ENCODE data around the gene ANKRD34A. TPM values are rescaled to one million over a fixed set of nuclear protein-coding genes. Genes with fewer than 3 reads are reported as not detected.

Gene ANKRD34A
- total and polyA plus RNA-seq, 2 of the 4 experiments (the other 2 are of a cell fraction) = 0.90 to 1.9 TPM

DNA sequence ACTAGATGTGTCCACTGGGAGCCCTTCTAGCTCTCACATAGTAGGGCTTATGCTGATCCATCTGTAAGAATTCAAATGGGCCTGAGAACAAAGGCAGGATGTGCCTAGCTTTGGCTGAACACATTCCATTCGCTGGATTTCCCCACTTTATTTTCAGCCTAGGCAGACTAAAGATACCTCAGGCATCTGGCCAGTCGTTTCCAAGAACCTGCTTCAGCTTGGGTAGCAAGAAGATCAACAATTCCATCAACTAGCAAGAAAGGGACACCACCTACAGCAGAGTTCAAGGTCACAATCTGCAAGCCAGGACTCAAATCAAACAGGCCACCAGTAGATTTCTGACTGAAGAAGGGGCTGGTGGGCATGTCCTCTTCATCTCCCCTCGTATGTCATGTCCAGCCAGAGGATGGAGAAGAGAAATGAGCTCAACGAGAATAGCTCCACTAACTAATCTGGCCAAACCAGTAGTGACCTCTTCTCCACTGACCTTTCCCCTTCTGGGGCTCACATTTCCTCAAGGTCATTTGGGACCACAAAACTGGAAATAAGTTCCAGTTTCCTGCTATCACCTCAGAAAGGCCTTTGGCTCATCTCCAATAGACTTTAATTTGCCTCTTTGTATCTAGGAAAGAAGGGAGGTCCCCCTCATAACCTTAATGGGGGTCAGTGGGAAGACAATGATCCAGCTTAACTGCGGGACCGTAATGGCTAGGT, 17.8 kb upstream of the ANKRD34A start:
- peak overlapping the region; percentile 31; the same call in 1 of the 2 replicates for H3K4ac ChIP-seq (ENCODE audit: low read depth, low read length)
- no peak overlapping the region for H3K9ac ChIP-seq (ENCODE audit: low read depth, low read length)
- CTCF ChIA-PET = no interaction called here
- no peak overlapping the region for H3K23ac ChIP-seq (ENCODE audit: low read depth, low read length)
- H2BK5ac ChIP-seq (ENCODE audit: low read depth, low read length, poor library complexity, severe bottlenecking) = no peak overlapping the region
- 82% methylated on average over 2 of the region's 6 CpGs; no CpG with 5 or more reads in 1 of the 2 experiments for WGBS, 2 experiments (ENCODE audit: extremely low coverage in 2 of 2, insufficient read length in 1 of 2)
- no peaks in the 10 kb centered on the region for H3K27me3 ChIP-seq (ENCODE audit: control insufficient read depth, insufficient read depth, low read length)
- intact Hi-C loops (cut with micrococcal nuclease) (no loop called here), in situ Hi-C loops (cut with MboI; ENCODE audit: low sequenced_read_pairs) (no loop called here), dilution Hi-C loops (cut with HindIII; ENCODE audit: low sequenced_read_pairs, unreplicated experiment) (no loop called here)
- DNase-seq (no peak), ATAC-seq (ENCODE audit: low read depth) (no peak)
- H4K8ac ChIP-seq (ENCODE audit: low read depth in 2 of 2, low read length in 2 of 2) = no peak overlapping the region
- peak overlapping the region; percentile 32; the same call in 1 of the 3 replicates for H2BK15ac ChIP-seq (ENCODE audit: low read depth, low read length)
- H2BK20ac ChIP-seq (ENCODE audit: low read depth, low read length) = no peak overlapping the region; the same call in 1 of the 2 replicates
- H3K4me3 ChIP-seq (ENCODE audit: insufficient read depth, low read depth, low read length) = no peak overlapping the region
- H4K5ac ChIP-seq (ENCODE audit: low read depth, low read length) = no peak overlapping the region
- H4K91ac ChIP-seq (ENCODE audit: insufficient read depth, low read depth, low read length) = no peak overlapping the region
- no peak overlapping the region for H2AFZ ChIP-seq (replicated peaks; ENCODE audit: low read length, poor library complexity)
- TF ChIP-seq CHD1 (IDR thresholded peaks at IDR 0.05; ENCODE audit: low read depth, low read length) (no peak), MXI1 (IDR thresholded peaks at IDR 0.05; ENCODE audit: borderline replicate concordance, low read depth, low read length) (no peak)
- TF ChIP-seq, protein P1, sequence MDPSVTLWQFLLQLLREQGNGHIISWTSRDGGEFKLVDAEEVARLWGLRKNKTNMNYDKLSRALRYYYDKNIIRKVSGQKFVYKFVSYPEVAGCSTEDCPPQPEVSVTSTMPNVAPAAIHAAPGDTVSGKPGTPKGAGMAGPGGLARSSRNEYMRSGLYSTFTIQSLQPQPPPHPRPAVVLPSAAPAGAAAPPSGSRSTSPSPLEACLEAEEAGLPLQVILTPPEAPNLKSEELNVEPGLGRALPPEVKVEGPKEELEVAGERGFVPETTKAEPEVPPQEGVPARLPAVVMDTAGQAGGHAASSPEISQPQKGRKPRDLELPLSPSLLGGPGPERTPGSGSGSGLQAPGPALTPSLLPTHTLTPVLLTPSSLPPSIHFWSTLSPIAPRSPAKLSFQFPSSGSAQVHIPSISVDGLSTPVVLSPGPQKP (IDR thresholded peaks at IDR 0.05; ENCODE audit: borderline replicate concordance, low read depth, low read length) = no peak
- H3K18ac ChIP-seq (ENCODE audit: low read depth, low read length) = no peak overlapping the region
- peaks cover 28% of the 10 kb centered on the region for H3K4me1 ChIP-seq (ENCODE audit: control insufficient read depth, insufficient read depth, low read length)
- peak overlapping the region; percentile 44; the same call in 1 of the 2 replicates for H2AK5ac ChIP-seq (ENCODE audit: low read depth, low read length)
- BruUV-seq (replicated peaks) = no TSS peak
- H3K27ac ChIP-seq (ENCODE audit: insufficient read depth, low read length) = no peak overlapping the region
- peak overlapping the region; percentile 46; the same call in 1 of the 2 replicates for H2BK120ac ChIP-seq (ENCODE audit: low read depth, low read length)
- no peak overlapping the region for H3K56ac ChIP-seq (ENCODE audit: extremely low read depth, insufficient read depth, low read length)
- H3K79me1 ChIP-seq (ENCODE audit: low read depth in 1 of 2, low read length in 2 of 2) = peaks cover 4 to 12% of the 10 kb centered on the region in 2 experiments; a peak in 3 of 4 replicates
- no peak overlapping the region for H3K4me2 ChIP-seq (ENCODE audit: low read depth, low read length)
- POLR2A ChIA-PET (ENCODE audit: unreplicated experiment) = no interaction called here
- H3K9me3 ChIP-seq (ENCODE audit: control insufficient read depth, insufficient read depth, low read length) = no peaks in the 10 kb centered on the region
- no peak overlapping the region; the same call in 1 of the 2 replicates for H3K14ac ChIP-seq (replicated peaks; ENCODE audit: low read depth, low read length)
- no peak overlapping the region for H2AK9ac ChIP-seq (replicated peaks; ENCODE audit: low read depth, low read length, poor library complexity)
- no peaks in the 10 kb centered on the region for H4K20me1 ChIP-seq (ENCODE audit: insufficient read depth, low read length)
- no peaks in the 10 kb centered on the region for H3K36me3 ChIP-seq (ENCODE audit: control insufficient read depth, insufficient read depth, low read length)
- peaks cover 19% of the 10 kb centered on the region for H3K9me1 ChIP-seq (ENCODE audit: insufficient read depth, low read length)

Data from IMR-90 (cell line).